Stimulated activated CD4-positive, alpha-beta T cell treated with anti-CD3 and anti-CD28 coated beads, Interleukin-4, amount 100 ng/mL, for 24 hours (primary cell): ENCODE results near the gene KCNQ2.

ENCODE experiments used
- DNase-seq: peaks from one replicate; pipeline ENCODE4 v3.0.0-alpha.2; 2020

Gene KCNQ2

GRCh38 chr20:63400486-63401210 lies 71.8 kb downstream of the KCNQ2 start:
- no peak for DNase-seq

DNA sequence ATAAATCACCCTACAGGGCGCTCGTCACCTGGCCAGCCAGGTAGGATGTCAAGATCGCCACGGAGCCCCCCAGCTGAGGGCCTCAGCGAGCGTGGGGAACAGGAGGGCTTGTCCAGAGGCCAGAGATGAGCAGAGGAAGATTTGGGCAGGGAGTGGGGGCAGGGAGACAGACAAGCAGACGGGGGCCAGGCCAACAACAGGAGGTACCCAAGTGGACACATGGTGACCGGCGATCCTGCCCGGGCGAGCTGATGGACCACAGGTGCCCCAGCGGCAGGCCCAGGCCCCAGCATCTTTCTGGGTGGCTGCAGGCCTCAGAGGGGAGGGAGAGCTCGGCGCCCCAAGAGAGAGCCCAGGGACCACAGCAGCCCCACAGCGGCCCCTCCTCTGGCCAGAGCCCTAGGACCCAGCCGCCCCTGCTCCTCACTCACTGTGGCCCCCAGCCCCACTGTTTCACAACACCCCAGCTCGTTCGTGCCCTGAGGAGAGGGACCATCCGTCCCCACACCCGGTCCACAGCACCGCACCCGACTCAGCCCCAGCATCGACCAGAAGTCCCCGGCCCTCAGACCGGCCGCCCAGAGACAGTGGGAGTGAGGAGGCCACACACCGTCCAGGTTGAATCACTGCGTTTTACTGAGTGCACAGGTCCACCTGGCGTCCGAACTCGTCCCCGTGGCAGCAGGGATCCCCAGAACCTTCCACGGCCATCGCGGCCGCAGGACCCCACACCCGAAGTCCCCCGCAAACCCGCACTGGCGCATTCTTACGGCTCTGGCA lies 72.7 kb downstream of the KCNQ2 start:
- DNase-seq: no peak

DNA sequence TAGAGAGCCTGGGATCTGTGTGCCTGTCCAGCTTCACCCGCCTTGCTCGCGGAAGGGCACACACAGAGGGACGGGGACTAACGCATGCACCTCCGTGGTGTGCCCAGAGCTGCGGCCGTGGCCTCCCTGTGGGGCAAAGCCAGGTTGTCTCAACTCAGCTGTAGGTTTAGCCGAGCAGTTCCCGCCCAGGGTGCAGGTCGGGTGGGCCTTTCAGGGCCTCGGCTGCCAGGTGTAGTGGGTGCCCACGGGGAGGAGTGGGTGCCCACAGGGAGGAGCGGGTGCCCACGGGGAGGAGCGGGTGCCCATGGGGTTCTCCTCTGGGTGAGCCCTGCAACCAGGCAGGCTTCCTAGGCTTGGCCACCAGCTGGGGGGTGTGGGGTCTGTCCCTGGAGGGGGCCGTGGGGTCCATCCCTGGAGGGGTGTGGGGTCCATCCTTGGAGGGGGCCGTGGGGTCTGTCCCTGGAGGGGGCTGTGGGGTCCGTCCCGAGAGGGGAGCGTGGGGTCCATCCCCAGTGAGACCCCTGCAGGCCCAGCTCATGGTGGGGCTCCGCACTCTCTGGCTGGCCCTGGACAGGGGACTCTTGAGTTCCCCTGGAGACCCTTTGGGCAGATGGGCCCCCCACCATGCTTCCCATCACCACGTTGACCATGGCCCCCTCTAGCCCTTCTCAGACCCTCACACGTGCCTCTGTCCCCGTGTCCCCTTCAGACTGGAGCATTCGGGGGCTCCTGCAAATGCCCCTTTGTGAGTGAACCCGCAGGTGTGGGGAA lies 73.5 kb downstream of the KCNQ2 start:
- DNase-seq: no peak

DNA sequence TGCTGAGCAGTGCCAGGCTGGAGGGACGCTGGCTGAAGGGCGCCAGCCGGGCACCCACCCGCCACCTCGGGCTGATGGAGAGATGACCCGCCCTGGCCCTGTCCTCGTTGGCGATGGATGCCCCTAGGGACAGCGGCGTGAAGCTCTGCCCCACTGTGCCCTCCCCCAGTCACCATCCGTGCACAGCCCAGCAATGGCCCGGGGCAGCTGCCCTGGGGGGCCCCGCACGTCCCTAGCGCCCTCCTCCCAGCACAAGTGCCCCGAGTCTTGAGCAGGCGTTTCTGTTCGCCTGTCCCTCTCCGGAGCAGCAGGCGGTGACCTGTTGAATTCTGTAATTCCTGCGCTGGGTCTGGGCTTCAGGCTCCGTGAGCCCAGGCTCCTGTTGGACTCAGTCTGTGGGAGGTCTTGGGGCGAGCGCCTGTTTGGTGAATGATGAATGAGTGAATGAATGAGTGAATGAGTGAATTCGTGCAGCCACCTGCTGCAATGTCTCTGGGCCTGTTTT lies 74.5 kb downstream of the KCNQ2 start:
- DNase-seq: no peak

DNA sequence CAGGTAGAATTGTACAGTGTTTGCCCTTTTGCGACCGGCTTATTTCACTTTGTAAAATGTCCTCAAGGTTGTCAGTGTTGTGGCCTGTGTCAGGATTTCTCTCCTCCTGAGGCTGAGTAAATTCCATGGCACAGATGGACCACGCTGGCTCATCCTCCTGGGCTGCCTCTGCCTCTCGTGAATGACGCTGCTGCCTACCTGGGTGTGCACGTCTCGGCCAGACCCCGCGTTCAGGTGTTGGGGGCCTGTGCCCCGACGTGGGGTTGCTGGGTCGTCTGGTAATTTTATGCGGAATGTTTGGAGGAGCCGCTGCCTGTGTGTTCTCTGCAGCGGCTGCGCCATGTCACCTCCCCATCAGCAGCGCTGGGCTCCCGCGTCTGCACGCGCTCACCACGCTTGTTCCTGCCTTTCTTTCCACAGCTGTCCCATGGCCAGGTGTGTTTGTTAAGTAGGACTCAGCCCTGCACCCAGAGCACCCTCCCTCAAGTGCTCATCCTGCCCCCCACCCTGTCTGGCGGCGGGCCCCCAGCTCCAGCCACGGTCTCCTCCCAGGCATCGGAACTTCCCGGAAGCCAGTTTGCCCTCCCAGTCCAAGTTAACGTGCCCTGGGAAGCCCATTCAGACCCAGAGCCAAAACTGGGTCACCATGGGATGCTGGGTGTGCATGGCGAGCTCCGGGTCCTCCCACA lies 75.2 kb downstream of the KCNQ2 start:
- DNase-seq: no peak

- no peak for DNase-seq
Observed at GRCh38 chr20:63396300-63396699, 76.2 kb downstream of the KCNQ2 start.

DNA sequence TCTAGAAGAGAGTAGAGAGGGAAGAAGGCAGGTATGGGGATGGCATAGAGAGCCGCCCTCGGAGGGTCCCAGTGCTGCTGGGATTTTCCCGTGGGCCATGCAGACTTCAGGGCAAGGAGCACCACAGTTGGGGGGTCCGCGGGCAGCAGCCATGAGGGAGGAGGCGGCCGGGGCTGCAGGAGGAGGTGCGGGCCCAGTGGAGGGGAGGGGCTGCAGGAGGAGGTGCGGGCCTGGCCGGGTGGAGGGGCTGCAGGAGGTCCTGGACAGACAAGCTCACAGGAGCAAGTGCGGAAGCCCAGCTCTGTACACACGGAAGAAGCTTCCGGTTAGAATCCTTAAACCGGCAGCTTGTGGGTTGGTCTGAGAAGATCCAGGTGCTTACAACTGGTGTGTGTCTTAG lies 76.7 kb downstream of the KCNQ2 start:
- no peak for DNase-seq

GRCh38 chr20:63394920-63395455 lies 77.5 kb downstream of the KCNQ2 start:
- no peak for DNase-seq

DNA sequence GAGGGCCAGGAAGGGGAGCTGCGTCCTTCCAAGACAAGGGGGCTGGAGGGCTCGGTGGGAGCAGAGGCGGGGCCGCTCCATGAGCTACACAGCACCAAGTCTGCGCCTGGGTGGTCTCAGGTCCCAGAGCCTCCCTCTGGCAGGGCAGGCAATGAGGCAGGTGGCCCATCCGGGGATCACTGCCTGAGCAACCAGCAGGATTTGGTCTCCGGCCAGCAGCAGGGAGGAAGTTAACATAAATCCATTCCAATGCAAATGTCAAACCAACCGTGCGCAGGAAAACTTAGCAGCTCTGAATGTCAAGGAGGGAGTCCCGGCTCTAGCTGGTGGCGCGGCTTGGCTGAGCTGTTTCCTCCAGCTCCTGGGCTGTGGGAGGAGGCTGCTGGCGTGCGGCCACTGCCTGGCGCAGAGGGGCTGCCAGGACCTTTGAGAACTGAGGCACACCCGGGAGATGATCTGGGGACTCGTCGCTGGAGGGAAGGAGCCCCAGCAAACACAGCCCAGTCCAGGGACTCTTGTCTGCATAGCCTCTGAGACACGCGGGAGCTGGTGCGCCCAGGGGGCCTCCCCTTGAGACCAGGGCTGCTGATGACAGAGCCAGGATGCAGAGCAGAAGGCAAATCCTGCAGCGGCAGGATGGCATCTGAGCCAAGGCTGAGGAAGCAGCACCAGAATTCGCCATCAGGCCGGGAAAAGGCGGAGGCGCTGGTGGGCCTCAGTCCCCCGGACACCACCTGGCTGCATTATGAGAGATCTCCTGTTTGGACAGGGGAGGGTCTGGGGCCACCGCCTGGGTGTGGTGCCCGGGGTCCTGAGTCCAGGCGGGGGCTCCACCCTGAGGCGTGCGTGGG lies 78.2 kb downstream of the KCNQ2 start:
- no peak for DNase-seq

DNA sequence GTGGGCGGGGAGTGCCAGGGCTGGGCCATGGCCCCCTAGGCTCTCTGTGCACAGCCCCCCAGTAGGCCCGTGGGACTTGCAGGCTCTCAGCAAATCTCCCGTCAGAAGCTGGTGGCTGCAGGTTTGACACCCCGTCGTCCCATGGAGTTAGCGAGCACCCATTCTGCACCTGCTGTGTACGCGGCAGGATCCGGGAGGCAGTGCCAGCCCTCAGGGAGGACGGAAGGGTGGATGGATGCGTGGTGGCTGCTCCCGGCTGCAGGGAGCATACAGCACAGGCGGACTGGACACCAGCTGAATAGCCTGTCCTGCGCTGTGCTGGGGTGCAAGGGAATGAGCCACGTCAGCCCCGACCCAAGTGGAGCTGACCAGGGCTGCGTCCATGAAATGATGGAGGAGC lies 78.9 kb downstream of the KCNQ2 start:
- DNase-seq: no peak

DNA sequence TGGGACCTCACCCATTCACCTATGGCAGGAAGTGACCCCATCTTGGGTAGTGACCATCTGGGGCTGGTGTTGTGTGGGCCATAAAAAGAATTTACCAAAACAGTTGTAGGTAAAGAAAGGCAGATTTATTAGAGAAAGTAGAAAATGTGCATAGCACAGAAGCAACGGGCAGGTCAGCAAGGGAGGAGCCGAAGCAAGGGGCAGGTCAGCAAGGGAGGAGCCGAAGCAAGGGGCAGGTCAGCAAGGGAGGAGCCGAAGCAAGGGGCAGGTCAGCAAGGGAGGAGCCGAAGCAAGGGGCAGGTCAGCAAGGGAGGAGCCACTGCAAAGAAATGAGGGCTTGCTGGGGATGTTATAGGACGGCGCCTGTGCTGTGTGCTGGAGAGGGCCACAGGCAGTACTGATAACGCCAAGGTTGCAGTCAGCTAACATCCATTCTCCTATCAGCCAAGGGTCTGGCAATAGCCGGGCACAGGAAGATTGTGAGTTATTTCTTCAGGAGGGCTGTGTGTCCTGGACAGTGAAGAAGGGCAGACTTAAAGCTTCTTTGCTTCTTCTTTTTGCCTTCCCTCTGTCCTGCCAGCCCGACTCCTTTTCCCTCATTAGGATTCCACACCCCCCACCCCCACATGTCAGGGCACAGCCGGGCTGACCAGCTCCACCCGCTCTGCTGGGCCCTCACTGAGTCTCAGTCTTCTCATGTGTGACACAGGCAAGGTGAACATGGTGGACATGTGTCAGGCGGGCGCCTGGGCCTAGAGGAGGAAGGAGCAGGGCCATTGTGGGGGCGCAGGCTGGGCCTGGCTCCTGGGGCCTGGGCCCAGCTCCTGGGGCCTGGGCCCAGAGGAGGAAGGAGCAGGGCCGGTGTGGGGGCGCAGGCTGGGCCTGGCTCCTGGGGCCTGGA lies 79.7 kb downstream of the KCNQ2 start:
- DNase-seq: no peak

- no peak for DNase-seq
Observed at GRCh38 chr20:63387917-63388316, 84.5 kb downstream of the KCNQ2 start.

DNA sequence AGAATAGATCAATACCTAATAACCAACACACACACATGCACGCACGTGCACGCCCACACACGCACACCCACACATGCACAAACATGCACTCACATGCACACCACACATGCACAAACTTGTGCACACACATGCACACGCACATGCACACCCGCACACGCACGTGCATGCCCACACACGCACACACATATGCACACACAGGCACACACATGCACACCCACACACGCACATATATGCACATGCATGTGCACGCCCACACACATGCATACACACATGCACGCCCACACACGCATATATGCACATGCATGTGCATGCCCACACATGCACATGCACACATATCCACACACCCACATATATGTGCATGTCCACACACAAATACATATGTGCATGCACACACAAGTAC lies 85.1 kb downstream of the KCNQ2 start:
- DNase-seq: no peak

GRCh38 chr20:63386491-63386890 lies 86.0 kb downstream of the KCNQ2 start:
- no peak for DNase-seq

GRCh38 chr20:63385819-63386218 lies 86.6 kb downstream of the KCNQ2 start:
- no peak for DNase-seq

DNA sequence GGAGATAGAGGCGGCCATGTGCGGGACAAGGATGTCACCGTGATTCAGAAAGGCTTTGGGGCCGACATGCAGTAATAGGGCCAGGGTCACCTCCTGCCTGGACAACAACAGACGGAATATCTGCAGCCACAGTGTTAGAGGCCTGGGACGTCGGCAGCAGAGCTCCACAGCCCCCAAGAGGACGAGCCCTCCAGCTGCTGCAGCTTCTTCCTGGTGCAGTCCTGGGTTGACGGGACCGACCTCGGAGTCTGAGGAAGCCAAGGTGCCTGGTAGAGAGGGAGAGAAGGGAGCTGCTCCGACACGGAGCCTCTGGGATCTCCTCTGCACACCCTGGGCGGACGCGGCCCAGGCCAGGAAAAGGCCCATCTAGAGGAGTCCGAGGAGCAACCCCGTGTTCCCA lies 88.1 kb downstream of the KCNQ2 start:
- no peak for DNase-seq

DNA sequence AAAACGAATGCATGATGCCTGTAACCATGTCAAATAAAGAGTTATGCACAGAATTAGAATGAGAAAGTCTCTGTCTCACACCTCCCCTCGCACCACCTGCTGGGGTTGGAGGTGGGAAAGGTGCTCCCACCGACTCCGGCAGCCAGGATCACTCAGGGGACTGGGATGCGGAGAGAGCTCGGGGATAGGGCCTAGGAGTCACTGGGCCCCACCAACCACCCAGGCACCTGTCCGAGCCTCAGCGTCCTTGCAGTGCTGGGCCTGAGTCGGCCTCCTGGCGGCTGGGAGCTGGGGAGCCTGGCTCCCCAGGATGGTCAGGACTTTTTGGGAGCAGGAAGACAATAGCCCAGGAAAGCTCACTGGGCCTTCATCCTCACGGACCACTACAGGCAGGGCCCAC lies 88.9 kb downstream of the KCNQ2 start:
- DNase-seq: no peak

DNA sequence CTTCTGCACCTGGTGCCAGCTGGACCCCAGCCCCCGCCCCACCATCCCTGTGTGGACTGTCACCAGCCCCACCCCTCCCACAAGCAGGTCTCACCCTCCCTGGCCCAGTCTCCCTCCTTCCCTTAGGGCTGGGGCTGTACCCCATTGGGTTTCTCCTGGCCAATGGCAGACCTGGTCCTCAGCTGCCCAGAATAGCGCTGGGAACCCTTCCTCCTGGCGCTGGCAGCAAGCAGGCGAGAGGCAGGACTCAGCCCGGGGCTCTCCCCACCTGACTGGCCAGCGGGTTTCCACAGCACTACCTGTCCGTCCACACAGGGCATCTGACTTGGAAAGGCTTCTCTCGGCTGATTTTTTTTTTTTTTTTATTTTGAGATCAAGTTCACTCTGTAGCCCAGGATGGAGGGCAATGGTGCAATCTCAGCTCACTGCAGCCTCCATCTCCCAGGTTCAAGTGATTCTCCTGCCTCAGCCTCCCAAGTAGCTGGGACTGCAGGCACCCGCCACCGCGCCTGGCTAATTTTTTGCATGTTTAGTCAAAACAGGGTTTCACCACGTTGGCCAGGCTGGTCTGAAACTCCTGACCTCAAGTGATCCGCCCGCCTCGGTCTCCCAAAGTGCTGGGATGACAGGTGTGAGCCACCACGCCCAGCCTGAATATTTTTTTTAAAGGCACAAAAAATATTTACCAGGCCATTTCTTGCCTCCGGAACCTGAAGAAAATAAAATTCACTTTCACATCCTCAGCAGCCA lies 89.7 kb downstream of the KCNQ2 start:
- no peak for DNase-seq

DNA sequence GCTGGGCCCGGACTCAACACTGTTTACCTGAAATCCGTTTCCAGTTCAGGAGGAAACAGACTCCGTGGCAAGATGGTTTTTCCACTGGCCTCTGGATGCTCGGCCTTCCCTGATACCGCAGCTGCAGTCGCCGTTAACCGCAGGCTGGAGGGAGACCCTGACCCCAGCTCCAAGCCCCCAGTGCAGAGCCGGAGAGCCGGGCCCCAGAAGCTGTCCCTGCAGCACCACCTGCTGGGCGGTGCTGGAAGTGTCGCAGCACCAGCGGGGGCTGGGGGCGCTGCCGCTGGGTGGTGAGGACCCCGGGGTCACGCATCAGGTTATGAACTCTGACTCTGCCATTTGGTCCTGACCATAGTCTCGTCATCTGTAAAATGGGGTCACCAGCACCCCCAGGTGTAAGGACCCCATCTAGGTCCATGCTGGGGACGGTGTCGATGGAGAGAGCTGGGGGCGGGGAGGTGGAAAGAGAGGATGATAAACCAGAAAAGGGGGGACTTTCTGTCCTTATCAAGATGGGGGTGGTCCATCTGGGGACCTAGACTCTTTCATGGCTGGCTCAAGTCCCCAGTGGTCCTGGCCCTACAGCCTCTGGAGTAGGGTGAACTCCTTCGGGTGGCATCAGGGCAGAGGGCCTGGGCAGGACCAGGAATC lies 90.5 kb downstream of the KCNQ2 start:
- DNase-seq: peak; percentile 33
